Neuron (in vitro differentiated cells): Measurements from ENCODE around the gene ADD2.
"Not testable (repeated sequence)": the region's sequence is repeated elsewhere in the genome, so short reads cannot be mapped to it uniquely, and the experiment has no call there.

Source experiments
- H2AFZ ChIP-seq: one replicate; pipeline ENCODE4 v1.6.1; 2013; ENCODE audit warnings: low read depth, mild to moderate bottlenecking, inconsistent platforms, low read length, moderate library complexity
- H3K27me3 ChIP-seq: one replicate; pipeline ENCODE4 v1.6.1; 2013; ENCODE audit warnings: low read length; ENCODE audit not compliant: insufficient read depth
- H3K36me3 ChIP-seq: one replicate; pipeline ENCODE4 v1.6.1; 2013; ENCODE audit warnings: low read length; ENCODE audit not compliant: insufficient read depth
- H3K4me1 ChIP-seq: one replicate; pipeline ENCODE4 v1.6.1; 2013; ENCODE audit warnings: low read length; ENCODE audit not compliant: insufficient read depth
- H3K4me3 ChIP-seq: 2 replicates; pipeline ENCODE4 v1.5.1; 2013; ENCODE audit warnings: mild to moderate bottlenecking, low read length, moderate library complexity
- H3K9me3 ChIP-seq: one replicate; pipeline ENCODE4 v1.6.1; 2013; ENCODE audit warnings: low read length

The ADD2 gene

GRCh38 chr2:70753902-70754301 lies 14.1 kb downstream of the ADD2 start:
- peaks cover 4% of the 10 kb centered on the region for H3K9me3 ChIP-seq
- H3K36me3 ChIP-seq = peaks cover 10% of the 10 kb centered on the region
- H2AFZ ChIP-seq = no peak overlapping the region
- H3K4me3 ChIP-seq = no peak overlapping the region
- H3K27me3 ChIP-seq = no peaks in the 10 kb centered on the region
- H3K4me1 ChIP-seq = peaks cover 8% of the 10 kb centered on the region

- Histone ChIP-seq H3K4me3 (no peak overlapping the region), H3K4me1 (peaks cover 11% of the 10 kb centered on the region), H3K9me3 (peaks cover 4% of the 10 kb centered on the region), H2AFZ (no peak overlapping the region), H3K27me3 (no peaks in the 10 kb centered on the region), H3K36me3 (peaks cover 7% of the 10 kb centered on the region)
Observed at GRCh38 chr2:70753031-70753430, 15.0 kb downstream of the ADD2 start.

- Histone ChIP-seq H3K36me3 (peaks cover 7% of the 10 kb centered on the region), H2AFZ (no peak overlapping the region), H3K4me3 (no peak overlapping the region), H3K4me1 (peaks cover 17% of the 10 kb centered on the region), H3K27me3 (no peaks in the 10 kb centered on the region), H3K9me3 (peaks cover 2% of the 10 kb centered on the region)
Observed at GRCh38 chr2:70752396-70752795, 15.6 kb downstream of the ADD2 start.

GRCh38 chr2:70751881-70752280 lies 16.1 kb downstream of the ADD2 start:
- Histone ChIP-seq H3K4me3 (no peak overlapping the region), H3K36me3 (peaks cover 4% of the 10 kb centered on the region), H3K27me3 (no peaks in the 10 kb centered on the region), H3K9me3 (peaks cover 1% of the 10 kb centered on the region), H2AFZ (no peak overlapping the region), H3K4me1 (peaks cover 20% of the 10 kb centered on the region)

DNA sequence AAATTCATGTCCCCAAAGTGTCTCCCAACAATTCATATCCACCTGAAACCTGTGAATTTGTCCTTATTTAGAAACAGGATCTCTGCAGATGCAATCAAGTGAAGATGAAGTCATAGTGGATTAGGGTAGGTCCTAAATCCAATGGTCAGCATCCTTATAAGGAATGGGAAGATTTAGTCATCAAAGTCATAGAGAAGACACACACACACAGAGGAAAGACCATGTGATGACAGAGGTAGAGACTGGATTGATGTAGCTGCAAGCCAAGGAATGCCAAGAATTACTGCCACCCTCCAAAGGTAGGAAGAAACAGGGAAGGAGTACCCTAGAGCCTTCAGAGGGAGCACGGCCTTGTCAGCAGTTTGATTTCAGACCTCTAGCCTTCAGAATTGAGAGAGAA lies 17.7 kb downstream of the ADD2 start:
- peaks cover 36% of the 10 kb centered on the region for H3K4me1 ChIP-seq
- H3K36me3 ChIP-seq = no peaks in the 10 kb centered on the region
- no peak overlapping the region for H3K4me3 ChIP-seq
- H3K27me3 ChIP-seq = no peaks in the 10 kb centered on the region
- H2AFZ ChIP-seq = no peak overlapping the region
- no peaks in the 10 kb centered on the region for H3K9me3 ChIP-seq

DNA sequence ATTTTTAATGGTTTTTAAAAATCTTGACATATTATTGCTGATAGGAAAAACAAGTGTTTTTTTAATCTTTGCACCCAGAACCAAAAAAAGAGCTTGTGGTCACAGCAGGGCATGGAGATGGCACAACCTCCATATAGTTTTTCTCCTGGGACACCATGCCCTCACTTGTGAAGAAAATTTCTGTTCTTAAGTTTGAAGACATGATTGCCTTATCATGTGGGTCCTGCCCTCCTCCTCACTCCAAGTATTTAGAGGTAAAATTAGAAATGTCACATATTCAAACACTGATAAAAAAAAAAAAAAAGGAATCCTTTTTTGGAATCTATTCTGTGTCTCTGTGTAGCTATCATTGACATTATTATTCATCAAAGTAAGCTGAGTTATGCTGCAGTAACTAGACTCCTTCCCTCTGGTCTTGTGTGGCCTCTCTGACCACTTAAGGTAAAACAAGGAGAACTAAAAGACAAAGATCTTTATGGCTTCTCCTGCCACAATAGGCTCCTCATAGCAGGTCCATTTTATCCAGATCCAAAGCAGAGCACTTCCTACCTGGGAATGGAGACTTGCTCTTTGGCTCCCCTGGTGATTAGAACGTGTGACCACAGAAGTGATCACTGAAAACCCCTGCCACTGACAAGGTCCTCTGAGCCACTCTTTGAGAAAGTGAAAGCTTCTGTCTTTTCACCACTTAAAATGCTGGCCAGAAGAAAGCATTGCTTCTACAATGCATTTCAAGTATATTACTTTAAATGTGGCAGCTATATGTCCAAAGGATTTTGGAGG lies 19.8 kb downstream of the ADD2 start:
- H3K4me3 ChIP-seq = no peak overlapping the region
- no peak overlapping the region for H2AFZ ChIP-seq
- H3K27me3 ChIP-seq = no peaks in the 10 kb centered on the region
- H3K9me3 ChIP-seq = no peaks in the 10 kb centered on the region
- no peaks in the 10 kb centered on the region for H3K36me3 ChIP-seq
- peaks cover 50% of the 10 kb centered on the region for H3K4me1 ChIP-seq

GRCh38 chr2:70747284-70747683 lies 20.7 kb downstream of the ADD2 start:
- H3K9me3 ChIP-seq = no peaks in the 10 kb centered on the region
- peaks cover 56% of the 10 kb centered on the region for H3K4me1 ChIP-seq
- H3K4me3 ChIP-seq = no peak overlapping the region
- H3K27me3 ChIP-seq = no peaks in the 10 kb centered on the region
- H3K36me3 ChIP-seq = no peaks in the 10 kb centered on the region
- H2AFZ ChIP-seq = no peak overlapping the region

DNA sequence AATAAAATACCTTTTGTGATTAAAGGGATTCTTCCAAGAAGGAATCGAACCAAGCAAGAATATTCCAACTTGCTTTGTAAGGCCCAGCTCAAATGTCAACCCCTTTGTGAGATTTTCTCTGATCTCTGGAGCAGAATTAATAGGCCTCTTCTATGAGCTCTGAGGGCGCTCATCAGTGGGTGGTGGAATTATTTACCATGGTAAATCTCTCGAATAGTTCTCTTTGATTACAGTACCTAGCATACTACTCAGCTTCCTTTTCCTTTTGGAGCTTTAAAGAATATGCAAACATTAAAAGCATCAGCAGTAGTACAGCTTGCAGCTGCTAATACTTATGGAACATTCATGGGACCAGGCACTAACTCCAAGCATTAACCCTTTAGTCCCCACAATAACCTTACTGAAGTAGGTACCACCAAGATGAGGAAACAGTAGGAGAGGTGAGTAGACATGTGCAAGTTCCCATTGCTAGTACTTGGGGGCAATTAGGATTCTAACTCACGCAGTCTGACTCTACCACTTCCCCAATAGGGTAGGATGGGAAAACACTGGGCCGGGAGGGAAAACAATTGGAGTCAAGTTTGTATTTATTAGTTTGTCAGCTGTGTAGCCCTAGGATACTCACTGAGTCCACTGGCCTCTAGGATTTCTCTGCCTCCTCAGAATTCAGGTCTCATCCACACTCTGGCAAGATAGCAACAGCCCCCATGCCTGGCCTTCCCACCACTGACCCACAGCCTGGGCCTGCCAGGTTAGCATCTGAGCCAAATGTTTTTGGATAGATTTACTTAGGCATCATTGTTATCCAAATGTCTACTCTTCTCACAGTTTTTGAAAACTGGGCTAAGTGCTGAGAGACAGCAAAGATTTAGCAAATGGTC lies 21.7 kb downstream of the ADD2 start:
- H3K36me3 ChIP-seq = peaks cover 4% of the 10 kb centered on the region
- no peak overlapping the region for H3K4me3 ChIP-seq
- H2AFZ ChIP-seq = no peak overlapping the region
- H3K9me3 ChIP-seq = no peaks in the 10 kb centered on the region
- H3K4me1 ChIP-seq = peaks cover 60% of the 10 kb centered on the region
- no peaks in the 10 kb centered on the region for H3K27me3 ChIP-seq

GRCh38 chr2:70745276-70745825 lies 22.6 kb downstream of the ADD2 start:
- no peaks in the 10 kb centered on the region for H3K9me3 ChIP-seq
- H2AFZ ChIP-seq = no peak overlapping the region
- H3K4me1 ChIP-seq = peaks cover 64% of the 10 kb centered on the region
- H3K36me3 ChIP-seq = peaks cover 9% of the 10 kb centered on the region
- no peaks in the 10 kb centered on the region for H3K27me3 ChIP-seq
- no peak overlapping the region for H3K4me3 ChIP-seq

DNA sequence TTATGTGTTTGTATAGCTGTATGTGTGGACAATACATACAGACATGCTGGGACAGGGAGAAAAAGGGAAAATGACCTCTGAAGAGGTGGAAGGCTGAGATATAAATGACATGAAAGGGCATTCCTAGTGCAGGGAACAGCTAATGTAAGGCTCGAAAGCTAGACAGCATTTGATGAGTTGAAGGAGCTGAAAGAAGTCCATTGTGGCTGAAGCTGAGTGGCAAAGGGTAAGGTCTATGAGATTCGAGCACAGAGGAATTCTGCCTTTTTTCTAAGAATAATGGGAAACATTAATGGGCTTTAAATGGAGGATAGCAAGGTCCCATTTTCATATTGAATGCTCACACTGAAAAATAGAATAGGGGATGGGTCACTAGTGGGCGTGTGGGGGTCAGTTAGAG lies 23.6 kb downstream of the ADD2 start:
- Histone ChIP-seq H3K9me3 (no peaks in the 10 kb centered on the region), H3K4me3 (no peak overlapping the region), H3K4me1 (peaks cover 64% of the 10 kb centered on the region), H3K27me3 (no peaks in the 10 kb centered on the region), H2AFZ (no peak overlapping the region), H3K36me3 (peaks cover 9% of the 10 kb centered on the region)

- Histone ChIP-seq H2AFZ (no peak overlapping the region), H3K27me3 (no peaks in the 10 kb centered on the region), H3K4me3 (no peak overlapping the region), H3K4me1 (peaks cover 64% of the 10 kb centered on the region), H3K36me3 (peaks cover 9% of the 10 kb centered on the region), H3K9me3 (no peaks in the 10 kb centered on the region)
Observed at GRCh38 chr2:70743677-70744076, 24.3 kb downstream of the ADD2 start.

- Histone ChIP-seq H3K4me1 (peaks cover 61% of the 10 kb centered on the region), H3K9me3 (no peaks in the 10 kb centered on the region), H2AFZ (no peak overlapping the region), H3K4me3 (no peak overlapping the region), H3K36me3 (peaks cover 9% of the 10 kb centered on the region), H3K27me3 (no peaks in the 10 kb centered on the region)
Observed at GRCh38 chr2:70743068-70743467, 24.9 kb downstream of the ADD2 start.

GRCh38 chr2:70739492-70739891 lies 28.5 kb downstream of the ADD2 start:
- H3K4me3 ChIP-seq, H3K36me3 ChIP-seq, H3K9me3 ChIP-seq, H3K27me3 ChIP-seq, H2AFZ ChIP-seq: not testable (repeated sequence)
- peaks cover 44% of the 10 kb centered on the region for H3K4me1 ChIP-seq
